NK-92 treated with Interleukin-12 subunit alpha and Interleukin-12 subunit beta, amount 100 ng/mL, for 24 hours (cell line): ENCODE measurements around the gene PER2.
A peak's percentile ranks its signal among the peaks of the same experiment; 100 is the strongest.

Experiments
- DNase-seq: peaks from one replicate; lab custom pipeline; 2025; lab: John Stamatoyannopoulos, UW

Gene PER2

DNA sequence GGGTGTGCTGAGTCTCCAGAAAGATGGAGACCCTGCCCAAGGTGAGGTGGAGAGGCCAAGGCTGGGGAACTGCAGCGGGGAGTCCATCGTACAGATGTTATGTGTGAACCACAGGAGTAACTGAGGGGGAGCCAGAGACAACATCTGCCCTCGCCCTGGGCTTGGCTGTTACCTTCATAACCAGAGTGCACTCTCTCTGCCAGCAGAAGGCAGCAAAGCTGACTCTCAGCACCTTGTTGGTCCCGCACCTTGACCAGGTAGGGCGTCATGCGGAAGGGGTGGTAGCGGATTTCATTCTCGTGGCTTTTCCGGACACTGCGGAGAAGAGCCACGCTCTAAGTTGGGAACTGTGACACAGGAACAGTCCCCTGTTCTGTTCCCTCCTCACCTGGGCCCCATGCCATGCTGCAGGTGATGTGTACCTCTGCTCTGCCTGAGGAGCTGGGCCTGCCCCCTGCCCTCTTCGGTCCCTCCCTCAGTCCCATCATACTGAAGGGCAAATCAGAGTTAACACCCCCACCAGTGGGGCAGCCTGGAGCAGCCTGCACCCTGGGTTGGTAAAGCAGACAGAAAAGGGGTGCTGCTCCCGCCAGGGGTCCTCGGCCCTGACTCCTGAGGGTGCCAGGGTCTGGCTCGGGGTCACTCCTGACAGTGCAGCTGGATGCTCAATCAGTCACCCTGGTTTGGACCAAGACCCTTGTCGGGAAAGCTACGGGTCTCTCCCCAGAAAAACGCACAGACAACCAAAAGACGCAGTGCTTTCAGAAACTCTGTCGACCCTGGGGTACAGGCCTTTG is 20.3 kb downstream of the PER2 start:
- DNase-seq = no peak

DNA sequence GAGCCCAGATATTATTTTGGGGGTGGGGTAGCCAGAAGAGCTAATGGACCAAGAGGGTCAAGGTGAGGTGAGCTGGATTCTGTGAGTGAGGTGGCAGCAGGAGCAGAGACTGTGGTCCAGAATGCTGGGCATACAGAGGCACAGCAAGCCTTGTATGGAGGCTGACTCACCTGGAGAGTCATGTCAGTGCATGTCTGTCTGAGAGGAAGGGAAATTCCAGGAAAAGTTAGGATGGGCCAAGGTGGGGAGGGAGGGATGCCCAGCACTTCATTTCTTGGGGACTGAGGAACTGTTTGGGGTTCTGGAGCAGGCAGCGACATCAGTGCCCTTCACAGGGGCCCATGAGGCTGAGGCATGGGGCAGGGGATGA is 21.1 kb downstream of the PER2 start:
- DNase-seq = no peak

DNA sequence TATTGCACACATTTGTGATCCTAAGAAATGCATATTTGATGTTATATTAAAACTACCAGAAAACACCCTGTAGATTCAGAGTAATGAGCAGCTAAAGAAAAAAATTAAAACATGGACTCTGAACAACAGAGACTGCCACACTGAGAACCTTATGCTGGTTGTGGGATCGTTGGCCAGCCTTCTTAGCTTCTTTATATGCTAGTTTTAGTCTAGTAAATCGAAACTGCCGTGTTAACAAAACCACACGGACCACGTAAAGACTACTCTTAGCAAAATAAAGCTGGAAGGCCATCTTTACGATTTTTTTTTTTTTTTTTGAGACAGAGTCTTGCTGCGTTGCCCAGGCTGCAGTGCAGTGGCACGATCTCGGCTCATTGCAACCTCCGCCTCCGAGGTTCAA is 22.8 kb downstream of the PER2 start:
- no peak for DNase-seq

DNA sequence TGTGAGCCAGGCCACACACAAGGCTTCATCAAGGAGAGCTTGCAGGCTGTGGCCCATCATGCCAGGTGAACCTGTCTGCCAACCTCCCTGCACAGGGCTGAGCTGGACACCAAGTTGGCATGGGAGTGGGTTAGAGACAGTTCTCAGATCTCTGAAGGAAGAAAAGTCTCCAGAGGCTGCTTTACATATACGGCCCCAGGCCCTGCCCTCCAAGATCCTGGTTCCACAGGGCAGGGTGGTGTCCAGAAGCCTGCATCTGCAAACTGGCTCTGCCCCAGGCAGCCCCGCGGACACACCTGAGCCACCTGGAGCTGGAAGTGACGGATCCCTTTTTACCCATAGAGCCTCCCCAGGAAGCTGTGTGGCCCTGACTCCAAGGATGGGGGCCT is 24.3 kb downstream of the PER2 start:
- no peak for DNase-seq

DNA sequence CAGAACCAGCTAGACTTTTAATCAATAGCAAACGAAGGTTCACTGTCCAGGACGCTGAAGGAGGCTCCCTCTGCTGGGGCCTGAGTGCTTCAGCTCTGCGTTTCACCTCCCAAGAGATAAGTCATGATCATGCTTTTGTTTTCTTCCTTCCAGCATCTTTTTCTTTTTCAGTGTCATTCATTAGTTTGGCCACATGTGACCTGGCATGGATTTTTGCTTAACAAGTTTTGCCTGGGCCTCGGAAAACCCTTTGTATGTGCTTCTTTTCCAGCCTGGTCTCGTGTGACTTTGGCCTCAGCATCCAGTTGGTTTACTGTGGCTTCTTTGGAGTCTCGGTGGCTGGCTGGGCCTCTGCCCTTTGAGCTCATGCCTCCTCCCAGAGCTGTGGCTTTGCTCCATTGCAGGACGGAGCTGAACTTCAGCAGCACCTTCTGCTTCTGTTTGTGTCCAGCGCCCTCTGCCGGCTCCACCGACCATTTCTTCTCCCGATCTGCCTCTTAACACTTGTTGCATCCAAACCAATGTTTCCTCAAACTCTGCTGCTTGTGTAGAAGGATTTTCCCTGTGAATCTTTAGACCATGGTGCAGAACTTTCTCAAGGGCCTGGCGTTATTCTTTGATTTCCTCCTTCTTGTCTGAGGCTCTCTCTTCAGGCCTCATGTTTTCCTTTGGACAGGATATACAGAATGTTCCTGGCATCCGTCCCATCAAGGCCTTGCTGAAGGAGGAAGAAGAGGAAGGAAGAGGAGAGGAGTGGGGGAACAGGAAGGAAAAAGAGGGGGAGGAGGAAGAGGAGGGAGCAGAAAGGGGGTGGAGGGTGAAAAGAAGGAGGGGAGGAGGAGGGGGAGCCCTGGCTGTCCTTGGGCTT is 25.0 kb downstream of the PER2 start:
- peak; percentile 18 for DNase-seq

DNA sequence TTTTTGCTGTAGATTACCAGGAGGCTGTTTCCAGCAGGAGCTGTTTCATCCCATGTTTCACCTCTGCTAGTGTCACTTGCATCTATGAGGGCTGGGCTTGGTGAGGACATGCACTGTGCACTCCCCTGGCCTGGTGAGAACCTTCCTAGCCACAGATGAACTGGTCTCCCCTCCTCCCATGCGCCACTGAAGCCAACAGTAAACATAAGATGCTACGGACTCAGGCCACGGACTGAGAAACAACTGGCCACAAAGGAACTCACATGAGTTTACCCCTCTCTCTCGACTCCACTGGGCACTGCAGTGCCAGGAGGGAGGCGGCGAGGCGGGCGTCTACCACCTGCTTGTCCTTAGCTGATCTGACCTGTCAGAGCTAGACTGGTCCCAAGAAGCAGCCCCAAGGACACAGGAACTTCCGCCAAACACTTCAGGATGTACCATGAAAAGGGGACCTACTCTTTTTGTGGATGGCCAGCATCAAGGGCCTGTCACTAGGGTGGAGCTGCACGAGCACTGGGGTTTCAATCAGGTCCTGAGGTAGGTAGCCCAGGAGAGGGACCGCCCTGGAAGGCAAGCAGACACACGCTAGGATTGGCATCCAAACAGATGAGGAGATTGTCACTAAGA is 25.8 kb downstream of the PER2 start:
- no peak for DNase-seq

DNA sequence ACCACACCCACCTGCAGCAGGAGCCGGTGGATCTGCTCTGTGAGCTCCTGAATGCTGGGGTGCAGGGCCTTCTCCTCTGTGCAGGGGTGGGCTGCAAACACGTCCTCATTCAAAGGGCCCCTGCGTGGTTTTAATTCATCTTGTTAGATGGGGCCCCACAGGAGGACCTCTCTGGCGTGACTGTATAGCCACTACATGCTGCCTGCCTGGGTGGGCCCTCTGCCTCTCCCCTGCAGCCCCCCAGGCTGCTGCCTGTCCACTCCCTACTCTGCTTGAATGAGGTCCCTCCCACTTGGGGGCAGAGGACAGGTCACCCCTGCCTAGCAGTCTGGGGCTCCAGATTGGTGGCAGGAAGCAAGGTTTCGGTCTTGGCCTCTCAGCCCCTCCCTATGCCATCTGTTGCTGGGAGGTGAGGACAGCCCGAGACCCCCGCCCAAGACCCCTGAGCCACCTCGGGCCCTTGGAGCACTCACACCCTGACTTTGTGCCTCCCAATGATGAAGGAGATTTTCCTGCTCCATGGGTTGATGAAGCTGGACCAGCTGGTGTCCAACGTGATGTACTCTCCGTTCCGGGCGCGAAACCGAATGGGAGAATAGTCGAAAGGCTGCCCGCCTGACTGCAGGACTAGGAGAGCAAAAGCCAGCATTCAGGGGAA is 26.6 kb downstream of the PER2 start:
- no peak for DNase-seq

DNA sequence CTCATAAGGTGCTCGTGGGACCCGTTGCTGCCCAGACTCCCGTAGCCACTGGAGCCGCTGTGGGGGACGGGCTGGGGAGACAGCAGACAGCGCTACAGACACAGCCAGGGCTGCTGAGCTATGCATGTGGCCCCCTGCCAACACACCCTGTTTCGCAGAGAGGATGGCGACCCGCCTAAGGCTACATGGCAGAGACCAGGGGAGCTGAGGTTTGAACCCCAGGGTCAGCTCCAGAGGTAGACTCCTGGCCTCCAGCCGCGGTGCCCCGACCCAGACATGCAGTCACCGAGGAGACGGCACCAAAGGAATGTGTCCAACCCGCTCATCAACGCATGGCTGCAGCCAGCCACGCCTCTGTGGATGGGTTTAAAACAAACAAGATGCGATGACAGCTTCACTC is 27.5 kb downstream of the PER2 start:
- DNase-seq = no peak

DNA sequence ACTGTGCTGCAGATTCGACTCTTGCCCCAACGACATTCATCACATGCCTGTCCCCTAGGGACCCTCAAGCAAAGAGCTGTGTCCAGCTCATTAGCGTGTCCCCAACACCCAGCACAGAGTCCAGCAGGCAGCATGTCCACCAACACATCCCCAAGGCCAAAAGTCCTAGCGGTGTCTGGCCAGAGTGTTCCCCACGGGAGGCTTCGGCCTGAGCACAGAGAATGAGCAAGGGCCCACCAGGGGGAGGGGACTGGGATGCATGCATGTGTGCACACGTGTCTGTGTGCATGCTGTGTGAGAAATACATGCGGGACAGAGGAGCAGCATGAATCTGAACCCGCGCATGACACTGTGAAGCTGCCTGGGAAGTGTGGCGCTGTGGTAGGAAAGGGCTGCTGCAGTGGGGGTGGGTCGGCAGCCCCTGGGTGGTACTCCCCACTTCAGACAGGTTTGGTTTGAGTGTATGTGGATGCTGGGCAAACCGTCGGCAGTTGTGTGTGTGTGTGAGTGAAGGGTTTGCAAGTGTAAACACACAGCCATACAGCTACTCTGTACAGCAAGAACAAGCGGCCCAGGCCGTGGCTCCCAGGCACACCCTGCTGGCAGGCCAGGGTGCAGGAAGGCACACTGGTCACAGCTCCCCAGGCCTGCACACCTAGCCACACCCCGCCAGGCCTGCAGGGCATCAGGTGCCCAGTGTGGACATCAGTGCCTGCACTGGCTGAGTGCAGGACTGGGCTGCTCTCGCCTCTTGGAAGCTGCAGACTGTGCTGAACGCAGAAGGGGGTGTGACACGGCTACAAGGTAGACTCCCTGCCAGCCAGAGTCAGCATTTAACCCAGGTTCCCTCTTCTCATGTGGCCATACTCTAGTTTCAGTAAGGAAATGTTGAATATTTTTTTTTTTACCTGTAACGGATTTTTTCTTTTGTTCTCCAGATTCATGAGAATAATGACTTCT is 29.1 kb downstream of the PER2 start:
- no peak for DNase-seq

DNA sequence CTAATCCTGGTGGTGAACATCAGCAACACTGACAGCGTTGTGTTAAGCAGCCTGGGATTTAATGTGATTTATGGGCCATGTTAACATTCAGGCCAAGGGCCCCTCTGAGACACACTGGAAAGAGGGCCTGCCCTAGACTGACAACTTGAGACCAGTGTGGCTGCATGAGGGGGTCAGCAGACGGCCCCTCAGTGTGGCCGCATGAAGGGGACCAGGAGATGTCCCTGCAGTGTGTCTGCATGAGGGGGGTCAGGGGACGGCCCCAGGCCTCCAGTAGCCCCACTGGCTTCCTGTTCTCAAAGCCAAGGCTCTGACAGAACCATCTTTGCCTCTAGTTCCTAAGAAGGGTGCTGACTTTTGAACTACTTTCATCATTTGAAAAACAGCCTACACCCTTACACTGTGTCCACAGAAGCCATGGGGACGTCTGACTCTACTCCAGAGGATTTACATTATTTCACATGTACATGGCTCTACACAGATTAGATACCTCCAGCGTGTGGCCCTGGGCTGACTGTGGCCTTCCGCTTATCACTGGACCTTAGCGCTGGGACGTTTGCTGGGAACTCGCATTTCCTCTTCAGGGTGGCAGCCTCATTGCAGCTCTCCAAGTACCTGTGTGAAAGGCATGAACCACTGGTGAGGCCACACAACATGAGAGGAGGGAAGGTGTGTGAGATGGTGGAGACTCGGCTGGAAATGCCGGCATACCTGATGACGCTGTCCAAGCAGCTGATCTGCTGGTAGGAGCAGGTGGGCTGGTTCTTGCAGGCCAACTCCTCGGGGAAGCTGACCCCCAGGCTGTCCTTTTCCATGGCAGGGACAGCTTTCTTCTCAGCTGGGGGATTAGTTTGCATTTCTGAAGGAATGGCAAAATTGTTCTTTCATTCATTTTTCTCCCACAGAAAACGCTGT is 30.4 kb downstream of the PER2 start:
- no peak for DNase-seq

DNA sequence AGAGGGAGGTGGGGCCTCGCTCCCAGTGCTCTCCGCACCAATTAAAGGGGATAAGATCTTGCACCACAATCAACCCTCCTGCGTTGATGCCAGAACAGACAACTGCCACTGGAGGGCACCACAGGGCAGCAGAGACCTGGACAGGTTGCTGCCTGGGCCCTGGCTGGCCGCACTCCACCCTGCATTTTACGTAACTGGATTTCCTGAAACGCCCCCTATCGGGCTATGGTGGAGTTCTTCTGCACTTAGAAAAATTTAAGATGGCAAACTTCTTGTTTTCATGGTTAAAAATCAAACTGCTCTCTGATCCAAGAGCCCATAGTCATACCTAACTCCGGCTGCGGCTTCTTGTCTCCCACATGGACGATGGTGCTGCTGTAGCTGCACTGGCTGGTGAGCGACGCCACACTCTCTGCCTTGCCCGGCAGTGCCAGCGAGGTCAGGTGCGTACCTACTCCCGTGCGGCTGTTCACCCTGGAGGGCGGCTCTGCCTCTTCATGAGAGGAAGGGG is 31.8 kb downstream of the PER2 start:
- DNase-seq = no peak

DNA sequence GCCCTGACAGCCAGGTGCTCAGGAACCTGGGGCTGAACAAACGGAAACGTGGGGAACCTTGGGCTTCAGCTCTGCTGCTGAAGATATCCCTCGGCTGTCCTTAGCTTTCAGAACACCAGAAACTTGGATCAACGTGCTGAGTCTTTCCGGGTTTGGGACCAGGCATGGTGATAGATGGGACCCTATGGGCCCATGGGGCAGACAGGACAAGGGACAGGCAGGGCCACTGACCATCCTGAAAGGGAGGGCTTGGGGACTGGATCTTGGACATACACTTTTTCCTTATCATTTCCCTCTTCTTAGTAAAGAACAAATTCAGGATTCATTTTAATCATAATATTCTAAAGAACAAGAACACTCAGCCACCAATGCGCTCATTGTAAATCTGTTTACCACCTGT is 32.3 kb downstream of the PER2 start:
- DNase-seq = no peak

DNA sequence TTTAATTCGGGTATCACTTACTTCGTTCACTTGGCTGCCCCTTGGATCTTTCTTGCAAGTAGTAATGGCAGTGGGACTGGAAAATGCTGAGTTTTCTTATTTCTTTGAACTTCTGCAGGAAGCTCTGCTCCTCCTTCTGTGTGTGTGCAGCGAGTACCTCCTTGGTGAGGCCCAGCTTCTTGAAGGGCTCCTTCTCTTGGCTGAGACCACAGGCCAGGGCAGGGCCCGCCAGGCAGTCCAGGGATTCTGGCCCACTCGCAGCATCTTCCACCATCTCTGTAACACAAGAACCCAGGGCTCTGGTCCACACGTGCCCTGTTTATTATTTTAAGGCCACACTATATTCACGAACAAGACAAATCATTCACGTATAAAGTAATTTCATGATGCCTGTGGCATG is 32.8 kb downstream of the PER2 start:
- no peak for DNase-seq

DNA sequence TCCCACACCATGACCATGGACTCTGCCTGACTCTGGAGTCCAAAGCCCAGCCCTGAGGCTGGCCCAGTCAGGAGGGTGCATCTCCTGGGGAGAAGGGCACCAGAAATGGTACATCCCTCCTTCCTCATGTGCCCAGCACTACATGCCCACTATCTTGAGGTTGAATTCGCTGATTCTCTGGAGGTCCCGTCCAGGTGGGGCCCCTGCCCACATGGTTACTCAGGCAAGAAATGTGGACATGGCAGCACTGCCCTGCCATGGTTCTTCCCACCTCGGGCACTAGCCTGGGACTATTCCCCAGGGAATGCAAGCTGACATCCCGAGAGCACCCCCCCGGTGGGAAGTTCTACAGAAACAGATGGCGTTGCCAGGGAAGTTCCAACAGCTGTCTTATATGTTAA is 33.3 kb downstream of the PER2 start:
- no peak for DNase-seq

DNA sequence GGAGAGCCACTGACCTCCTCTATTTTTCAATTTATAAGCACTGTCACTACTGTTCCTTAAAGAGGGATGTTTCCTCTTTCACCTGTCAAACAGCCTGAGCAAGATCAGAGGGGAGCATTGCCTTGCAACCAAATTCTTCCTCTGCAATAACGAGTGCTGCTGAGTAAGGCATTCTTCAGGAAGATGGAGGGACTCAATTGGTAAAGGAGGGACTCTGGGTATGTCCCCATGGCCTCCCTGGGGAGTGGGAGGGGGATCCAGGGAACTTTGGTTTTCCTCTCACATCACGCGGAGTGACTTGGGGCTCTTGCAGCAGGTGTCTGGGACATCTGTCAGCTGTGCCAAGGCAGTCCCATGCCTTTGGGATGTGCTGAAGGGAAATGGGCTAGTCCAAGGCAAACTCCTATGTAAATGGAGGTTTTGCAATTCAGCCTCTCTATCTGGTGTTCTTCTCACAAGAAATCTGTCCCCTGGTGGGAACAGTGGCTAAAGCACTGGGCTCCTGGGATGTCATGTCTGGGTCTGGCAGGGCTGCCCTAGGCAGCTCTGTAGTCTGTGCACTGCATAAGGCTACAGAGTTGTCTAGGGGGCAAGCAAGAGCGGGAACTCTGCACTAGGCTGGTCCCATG is 34.2 kb downstream of the PER2 start:
- no peak for DNase-seq

DNA sequence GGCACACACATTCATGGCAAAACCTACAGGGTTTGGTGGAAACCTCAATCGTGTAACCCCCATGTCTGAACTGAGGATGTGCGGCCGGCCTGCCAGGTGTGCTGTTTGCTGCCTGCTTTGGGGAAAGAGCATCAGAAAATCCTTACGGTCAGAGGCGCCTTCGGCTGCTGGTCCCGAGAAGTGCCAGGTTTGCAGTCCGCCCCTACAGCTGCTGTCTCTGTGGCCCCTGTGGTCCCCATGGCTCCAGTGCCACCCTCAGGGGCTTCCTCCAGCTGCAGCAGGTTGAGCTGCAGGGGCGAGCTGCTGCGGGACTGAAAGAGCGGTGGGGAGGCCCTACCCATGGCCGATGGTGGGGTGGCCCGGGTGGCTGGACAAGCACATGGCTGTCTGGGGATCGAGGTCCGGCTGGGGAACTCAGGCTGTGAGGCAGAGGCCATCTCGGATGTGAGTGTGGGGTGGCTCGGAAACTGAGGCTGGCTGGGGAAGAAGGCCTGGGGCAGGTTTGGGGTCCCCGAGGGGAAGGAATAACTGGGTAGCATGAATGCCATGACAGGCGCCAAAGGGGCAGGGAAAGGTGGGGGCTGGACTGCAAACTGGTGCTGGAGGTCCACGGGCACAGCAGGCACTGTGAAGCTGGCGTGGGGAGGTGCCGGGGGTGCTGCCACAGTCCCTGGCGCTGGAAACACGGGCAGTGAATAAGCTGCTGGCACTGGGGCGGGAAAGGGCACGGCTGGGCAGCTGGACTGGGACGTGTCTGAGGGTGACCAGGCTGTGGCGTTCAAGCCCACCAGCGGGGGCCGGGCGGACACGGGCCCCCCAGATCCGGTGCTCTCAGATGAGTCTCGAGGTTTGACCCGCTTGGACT is 35.4 kb downstream of the PER2 start:
- no peak for DNase-seq

DNA sequence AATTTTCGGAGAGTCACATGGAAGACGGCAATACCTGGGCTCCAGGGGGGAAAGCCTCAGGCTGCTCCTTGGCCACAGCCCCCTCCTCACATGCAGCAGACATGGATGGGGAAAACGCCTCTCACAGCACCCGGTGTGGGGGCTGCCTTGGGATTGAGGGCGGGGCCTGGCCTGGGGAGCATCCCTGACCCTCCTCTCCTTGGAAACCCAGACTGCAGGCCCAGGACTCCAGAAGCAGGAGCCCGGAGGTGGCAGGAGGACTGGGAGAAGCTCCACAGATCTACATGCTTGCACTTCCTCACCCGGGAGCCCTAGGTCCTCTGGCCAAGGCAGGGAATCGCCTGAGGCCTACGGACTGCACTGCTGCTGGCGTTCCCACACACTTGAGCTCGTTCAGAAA is 36.4 kb downstream of the PER2 start:
- no peak for DNase-seq

DNA sequence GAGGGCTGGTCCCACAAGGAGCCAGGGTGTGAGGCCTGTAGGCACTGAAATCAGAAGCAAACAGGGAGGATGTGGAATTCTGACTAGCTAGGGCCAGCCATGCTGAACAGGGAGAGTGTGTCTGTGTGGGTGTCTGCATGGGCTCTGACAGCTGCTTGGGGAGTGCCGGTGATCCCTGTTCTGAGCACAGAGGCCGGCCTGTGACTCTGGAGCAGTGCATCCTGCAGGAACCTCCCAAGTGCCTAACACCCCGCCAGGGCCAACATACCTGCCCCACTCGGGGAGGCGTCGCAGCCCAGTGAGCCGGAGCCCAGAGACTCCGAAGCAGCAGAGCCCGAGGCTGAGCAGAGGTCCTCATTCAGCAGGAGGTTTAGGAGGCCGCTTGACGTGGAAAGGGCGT is 37.1 kb downstream of the PER2 start:
- DNase-seq = no peak

DNA sequence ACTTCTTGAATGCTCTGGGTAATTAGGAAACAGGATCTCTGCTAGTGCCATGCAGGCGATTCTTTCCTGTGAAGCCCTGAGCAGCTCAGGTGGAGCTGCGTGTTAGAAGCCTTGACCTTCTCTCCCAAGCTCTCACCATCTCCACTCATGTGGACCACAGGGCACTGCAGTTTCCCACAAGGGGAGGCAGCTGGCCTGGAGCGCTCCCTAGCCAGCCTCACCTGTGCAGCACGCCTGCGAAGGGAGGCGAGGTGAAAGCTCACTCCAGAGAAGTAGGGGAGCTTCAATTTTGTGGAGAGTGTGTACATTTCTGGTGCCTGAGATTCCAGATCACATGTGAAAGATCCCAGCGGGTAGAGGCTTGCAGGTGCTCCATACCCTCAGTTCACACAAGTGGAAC is 37.5 kb downstream of the PER2 start:
- no peak for DNase-seq
